Activated CD8-positive, alpha-beta T cell treated with anti-CD3 and anti-CD28 coated beads, Interleukin-2, amount 10 ng/mL, durations not matched to agents 7 days and 5 days (primary cell): ENCODE data around the gene STK25. TPM values are rescaled to one million over a fixed set of nuclear protein-coding genes. Genes with fewer than 3 reads are reported as not detected.
A peak's percentile ranks its signal among the peaks of the same experiment; 100 is the strongest.

Experiments used
- ATAC-seq: fragments of 150-1000 bp; cut with Tn5 transposase; one replicate; pipeline ENCODE4 v1.10.0; 2021; ENCODE audit warnings: moderate library complexity
- CTCF ChIA-PET: fragments of 350-600 bp; sonication (Branson Sonifier 250); formaldehyde crosslinking; loops from one replicate; lab custom pipeline; 2021; ENCODE audit warnings: antibody characterized with exemption; lab: Charles Lee
- POLR2A ChIA-PET: fragments of 350-600 bp; sonication (Branson Sonifier 250); formaldehyde crosslinking; loops from one replicate; lab custom pipeline; 2021; ENCODE audit warnings: antibody characterized with exemption; lab: Charles Lee
- DNase-seq: peaks from one replicate; pipeline ENCODE4 v3.0.0-alpha.2; 2020
- H3K27ac Mint-ChIP-seq: one replicate; pipeline ENCODE4 v1.8.0; 2021; ENCODE audit warnings: mild to moderate bottlenecking, mixed read lengths
- H3K27me3 Mint-ChIP-seq: one replicate; pipeline ENCODE4 v1.8.0; 2021; ENCODE audit warnings: low read depth, mixed read lengths
- H3K36me3 Mint-ChIP-seq: one replicate; pipeline ENCODE4 v1.8.0; 2021; ENCODE audit warnings: low read depth, mixed read lengths
- H3K4me1 Mint-ChIP-seq: one replicate; pipeline ENCODE4 v1.8.0; 2021; ENCODE audit warnings: low read depth, mixed read lengths
- H3K4me3 Mint-ChIP-seq: one replicate; pipeline ENCODE4 v1.8.0; 2021; ENCODE audit warnings: mild to moderate bottlenecking, mixed read lengths
- H3K9me3 Mint-ChIP-seq: one replicate; pipeline ENCODE4 v1.8.0; 2022; ENCODE audit warnings: mixed read lengths; ENCODE audit not compliant: insufficient read depth
- total RNA-seq, 2 experiments: library from RNA; stranded (reverse); gene quantifications; one replicate each; pipeline ENCODE4 v1.2.3, GENCODE V29; 2021

The STK25 gene
- total RNA-seq, 2 experiments from 2014 or later, result 114 to 132 TPM

- POLR2A ChIA-PET, result no interaction called here
- Mint-ChIP-seq H3K4me3 (no peak overlapping the region), H3K4me1 (no peaks in the 10 kb centered on the region), H3K9me3 (no peaks in the 10 kb centered on the region), H3K27me3 (peaks cover 15% of the 10 kb centered on the region), H3K36me3 (no peaks in the 10 kb centered on the region), H3K27ac (no peak overlapping the region)
- ATAC-seq (no peak), DNase-seq (no peak)
- CTCF ChIA-PET, result no interaction called here
Observed at GRCh38 chr2:241547781-241548450, 39.5 kb upstream of the STK25 start.

- no peak overlapping the region for H3K4me3 Mint-ChIP-seq
- H3K27me3 Mint-ChIP-seq, result peaks cover 16% of the 10 kb centered on the region
- H3K9me3 Mint-ChIP-seq, result no peaks in the 10 kb centered on the region
- POLR2A ChIA-PET, result no interaction called here
- CTCF ChIA-PET, result no interaction called here
- no peak overlapping the region for H3K27ac Mint-ChIP-seq
- H3K36me3 Mint-ChIP-seq, result no peaks in the 10 kb centered on the region
- ATAC-seq (no peak), DNase-seq (no peak)
- no peaks in the 10 kb centered on the region for H3K4me1 Mint-ChIP-seq
Observed at GRCh38 chr2:241546771-241547498, 38.6 kb upstream of the STK25 start.

GRCh38 chr2:241545523-241546473, 37.4 kb upstream of the STK25 start:
- ChIA-PET CTCF (no interaction called here), POLR2A (no interaction called here)
- Mint-ChIP-seq H3K4me3 (no peak overlapping the region), H3K4me1 (no peaks in the 10 kb centered on the region), H3K36me3 (no peaks in the 10 kb centered on the region), H3K9me3 (no peaks in the 10 kb centered on the region), H3K27ac (no peak overlapping the region), H3K27me3 (peaks cover 17% of the 10 kb centered on the region)
- ATAC-seq (no peak), DNase-seq (no peak)

GRCh38 chr2:241545106-241545505, 36.7 kb upstream of the STK25 start:
- CTCF ChIA-PET, result no interaction called here
- Mint-ChIP-seq H3K27me3 (peaks cover 20% of the 10 kb centered on the region), H3K4me1 (peaks cover 3% of the 10 kb centered on the region), H3K9me3 (no peaks in the 10 kb centered on the region), H3K4me3 (no peak overlapping the region), H3K36me3 (no peaks in the 10 kb centered on the region), H3K27ac (no peak overlapping the region)
- POLR2A ChIA-PET, result no interaction called here
- no peak for DNase-seq
- no peak for ATAC-seq

GRCh38 chr2:241542278-241542605, 33.9 kb upstream of the STK25 start:
- Mint-ChIP-seq H3K27ac (no peak overlapping the region), H3K4me3 (no peak overlapping the region), H3K4me1 (peaks cover 3% of the 10 kb centered on the region), H3K36me3 (no peaks in the 10 kb centered on the region), H3K9me3 (no peaks in the 10 kb centered on the region), H3K27me3 (peaks cover 18% of the 10 kb centered on the region)
- DNase-seq (no peak), ATAC-seq (no peak)
- POLR2A ChIA-PET, result no interaction called here
- CTCF ChIA-PET, result no interaction called here

- ChIA-PET POLR2A (interaction anchor here (1.0 kb wide), 1 partner anchor 72 kb away, joined by 3 read pairs; no protein-coding TSS in a partner anchor), CTCF (no interaction called here)
- Mint-ChIP-seq H3K27ac (no peak overlapping the region), H3K4me1 (peaks cover 3% of the 10 kb centered on the region), H3K27me3 (peaks cover 14% of the 10 kb centered on the region), H3K4me3 (no peak overlapping the region), H3K9me3 (no peaks in the 10 kb centered on the region), H3K36me3 (no peaks in the 10 kb centered on the region)
- DNase-seq (no peak), ATAC-seq (no peak)
Observed at GRCh38 chr2:241541564-241542277, 33.3 kb upstream of the STK25 start.

GRCh38 chr2:241540771-241541561, 32.6 kb upstream of the STK25 start:
- Mint-ChIP-seq H3K27ac (peak overlapping the region; percentile 15), H3K4me1 (peaks cover 3% of the 10 kb centered on the region), H3K4me3 (peak overlapping the region; percentile 46), H3K27me3 (peaks cover 14% of the 10 kb centered on the region), H3K9me3 (no peaks in the 10 kb centered on the region), H3K36me3 (no peaks in the 10 kb centered on the region)
- POLR2A ChIA-PET, result interaction anchor here (1.0 kb wide), 1 partner anchor 72 kb away, joined by 3 read pairs; no protein-coding TSS in a partner anchor
- ATAC-seq, result peak; percentile 82
- CTCF ChIA-PET, result no interaction called here
- DNase-seq, result peak; percentile 72

- CTCF ChIA-PET, result no interaction called here
- DNase-seq (no peak), ATAC-seq (no peak)
- Mint-ChIP-seq H3K9me3 (no peaks in the 10 kb centered on the region), H3K36me3 (no peaks in the 10 kb centered on the region), H3K27me3 (peaks cover 14% of the 10 kb centered on the region), H3K27ac (no peak overlapping the region), H3K4me3 (no peak overlapping the region), H3K4me1 (peaks cover 3% of the 10 kb centered on the region)
- POLR2A ChIA-PET, result no interaction called here
Observed at GRCh38 chr2:241540401-241540770, 32.0 kb upstream of the STK25 start.

- no peak overlapping the region for H3K4me3 Mint-ChIP-seq
- POLR2A ChIA-PET, result interaction anchor here (0.6 kb wide), 1 partner anchor 24 kb away, joined by 3 read pairs; no protein-coding TSS in a partner anchor
- H3K9me3 Mint-ChIP-seq, result no peaks in the 10 kb centered on the region
- DNase-seq (no peak), ATAC-seq (no peak)
- no peaks in the 10 kb centered on the region for H3K36me3 Mint-ChIP-seq
- CTCF ChIA-PET, result no interaction called here
- peaks cover 14% of the 10 kb centered on the region for H3K27me3 Mint-ChIP-seq
- no peak overlapping the region for H3K27ac Mint-ChIP-seq
- H3K4me1 Mint-ChIP-seq, result peaks cover 3% of the 10 kb centered on the region
Observed at GRCh38 chr2:241539616-241540374, 31.4 kb upstream of the STK25 start.

GRCh38 chr2:241538838-241539615, 30.6 kb upstream of the STK25 start:
- POLR2A ChIA-PET, result interaction anchor here (0.6 kb wide), 1 partner anchor 23 kb away, joined by 3 read pairs; no protein-coding TSS in a partner anchor
- no peaks in the 10 kb centered on the region for H3K9me3 Mint-ChIP-seq
- CTCF ChIA-PET, result no interaction called here
- H3K4me1 Mint-ChIP-seq, result peaks cover 3% of the 10 kb centered on the region
- H3K4me3 Mint-ChIP-seq, result no peak overlapping the region
- ATAC-seq (no peak), DNase-seq (no peak)
- peaks cover 14% of the 10 kb centered on the region for H3K27me3 Mint-ChIP-seq
- H3K36me3 Mint-ChIP-seq, result no peaks in the 10 kb centered on the region
- no peak overlapping the region for H3K27ac Mint-ChIP-seq
